ENCODE measurements around the gene IKZF2. TPM values are rescaled to one million over a fixed set of nuclear protein-coding genes. Genes with fewer than 3 reads are reported as not detected.

Gene IKZF2
- total and polyA plus RNA-seq, 10 of the 15 experiments (the other 5 are each of a cell fraction or from before 2014, with no cell fraction given) = 15.2 to 266 (median 87.2) TPM

DNA sequence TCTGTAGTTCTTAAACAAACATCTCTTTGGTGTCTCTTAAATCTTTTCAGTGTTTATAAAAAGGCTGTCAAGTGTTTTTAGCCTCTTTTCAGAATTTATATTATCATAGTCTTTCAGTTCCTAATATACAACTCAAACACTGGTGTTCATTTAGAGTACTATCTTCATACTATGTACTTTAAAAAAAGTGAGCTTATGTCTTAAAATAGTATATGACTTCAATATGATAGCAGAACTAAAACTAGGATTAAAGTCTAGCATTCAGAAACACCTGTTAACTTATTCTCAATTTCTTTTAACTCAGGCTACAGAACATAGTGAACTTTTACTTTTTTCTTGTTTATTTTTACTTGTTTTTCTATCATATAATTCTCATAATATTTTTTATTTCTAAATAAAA, 14.7 kb upstream of the IKZF2 start (continued):
- peak; percentile 59; the same call in 1 of the 2 replicates for TF ChIP-seq ZNF384 (IDR thresholded peaks at IDR 0.05; ENCODE audit: borderline replicate concordance, low read depth, low read length)
- no peak for TF ChIP-seq RFX5 (IDR thresholded peaks at IDR 0.05; ENCODE audit: low read depth, low read length)
- TF ChIP-seq PML (IDR thresholded peaks at IDR 0.05; ENCODE audit: low read length) = no peak
- TF ChIP-seq MYB (IDR thresholded peaks at IDR 0.05; ENCODE audit: borderline replicate concordance, low read depth, low read length) = no peak
- peak; percentile 98 for TF ChIP-seq ATF7 (IDR thresholded peaks at IDR 0.05; ENCODE audit: low read depth)
- TF ChIP-seq, protein P1, sequence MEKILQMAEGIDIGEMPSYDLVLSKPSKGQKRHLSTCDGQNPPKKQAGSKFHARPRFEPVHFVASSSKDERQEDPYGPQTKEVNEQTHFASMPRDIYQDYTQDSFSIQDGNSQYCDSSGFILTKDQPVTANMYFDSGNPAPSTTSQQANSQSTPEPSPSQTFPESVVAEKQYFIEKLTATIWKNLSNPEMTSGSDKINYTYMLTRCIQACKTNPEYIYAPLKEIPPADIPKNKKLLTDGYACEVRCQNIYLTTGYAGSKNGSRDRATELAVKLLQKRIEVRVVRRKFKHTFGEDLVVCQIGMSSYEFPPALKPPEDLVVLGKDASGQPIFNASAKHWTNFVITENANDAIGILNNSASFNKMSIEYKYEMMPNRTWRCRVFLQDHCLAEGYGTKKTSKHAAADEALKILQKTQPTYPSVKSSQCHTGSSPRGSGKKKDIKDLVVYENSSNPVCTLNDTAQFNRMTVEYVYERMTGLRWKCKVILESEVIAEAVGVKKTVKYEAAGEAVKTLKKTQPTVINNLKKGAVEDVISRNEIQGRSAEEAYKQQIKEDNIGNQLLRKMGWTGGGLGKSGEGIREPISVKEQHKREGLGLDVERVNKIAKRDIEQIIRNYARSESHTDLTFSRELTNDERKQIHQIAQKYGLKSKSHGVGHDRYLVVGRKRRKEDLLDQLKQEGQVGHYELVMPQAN (conservative IDR thresholded peaks at IDR 0.05) = no peak
- TF ChIP-seq, protein P2, sequence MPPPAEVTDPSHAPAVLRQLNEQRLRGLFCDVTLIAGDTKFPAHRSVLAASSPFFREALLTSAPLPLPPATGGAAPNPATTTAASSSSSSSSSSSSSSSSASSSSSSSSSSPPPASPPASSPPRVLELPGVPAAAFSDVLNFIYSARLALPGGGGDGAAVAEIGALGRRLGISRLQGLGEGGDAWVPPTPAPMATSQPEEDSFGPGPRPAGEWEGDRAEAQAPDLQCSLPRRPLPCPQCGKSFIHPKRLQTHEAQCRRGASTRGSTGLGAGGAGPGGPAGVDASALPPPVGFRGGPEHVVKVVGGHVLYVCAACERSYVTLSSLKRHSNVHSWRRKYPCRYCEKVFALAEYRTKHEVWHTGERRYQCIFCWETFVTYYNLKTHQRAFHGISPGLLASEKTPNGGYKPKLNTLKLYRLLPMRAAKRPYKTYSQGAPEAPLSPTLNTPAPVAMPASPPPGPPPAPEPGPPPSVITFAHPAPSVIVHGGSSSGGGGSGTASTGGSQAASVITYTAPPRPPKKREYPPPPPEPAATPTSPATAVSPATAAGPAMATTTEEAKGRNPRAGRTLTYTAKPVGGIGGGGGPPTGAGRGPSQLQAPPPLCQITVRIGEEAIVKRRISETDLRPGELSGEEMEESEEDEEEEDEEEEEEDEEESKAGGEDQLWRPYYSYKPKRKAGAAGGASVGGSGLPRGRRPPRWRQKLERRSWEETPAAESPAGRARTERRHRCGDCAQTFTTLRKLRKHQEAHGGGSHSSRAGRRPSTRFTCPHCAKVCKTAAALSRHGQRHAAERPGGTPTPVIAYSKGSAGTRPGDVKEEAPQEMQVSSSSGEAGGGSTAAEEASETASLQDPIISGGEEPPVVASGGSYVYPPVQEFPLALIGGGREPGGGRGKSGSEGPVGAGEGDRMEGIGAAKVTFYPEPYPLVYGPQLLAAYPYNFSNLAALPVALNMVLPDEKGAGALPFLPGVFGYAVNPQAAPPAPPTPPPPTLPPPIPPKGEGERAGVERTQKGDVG (CRISPR knock-in tag; IDR thresholded peaks at IDR 0.05) = no peak
- TF ChIP-seq TCF12 (IDR thresholded peaks at IDR 0.05; ENCODE audit: low read depth, low read length) = no peak
- TF ChIP-seq NRF1 (conservative IDR thresholded peaks at IDR 0.05; ENCODE audit: low read depth, low read length) = no peak
- TF ChIP-seq FOS (IDR thresholded peaks at IDR 0.05; ENCODE audit: borderline replicate concordance, extremely low read depth, insufficient read length) = no peak
- TF ChIP-seq SUPT20H (IDR thresholded peaks at IDR 0.05; ENCODE audit: borderline replicate concordance, control insufficient read depth, low read depth, low read length) = no peak
- peak; percentile 91 for TF ChIP-seq MEF2B (IDR thresholded peaks at IDR 0.05; ENCODE audit: partially characterized antibody, poor library complexity, severe bottlenecking)
- TF ChIP-seq SIN3A (IDR thresholded peaks at IDR 0.05; ENCODE audit: low read depth, low read length) = no peak
- no peak for TF ChIP-seq RAD51 (IDR thresholded peaks at IDR 0.05)
- TF ChIP-seq, protein P3, sequence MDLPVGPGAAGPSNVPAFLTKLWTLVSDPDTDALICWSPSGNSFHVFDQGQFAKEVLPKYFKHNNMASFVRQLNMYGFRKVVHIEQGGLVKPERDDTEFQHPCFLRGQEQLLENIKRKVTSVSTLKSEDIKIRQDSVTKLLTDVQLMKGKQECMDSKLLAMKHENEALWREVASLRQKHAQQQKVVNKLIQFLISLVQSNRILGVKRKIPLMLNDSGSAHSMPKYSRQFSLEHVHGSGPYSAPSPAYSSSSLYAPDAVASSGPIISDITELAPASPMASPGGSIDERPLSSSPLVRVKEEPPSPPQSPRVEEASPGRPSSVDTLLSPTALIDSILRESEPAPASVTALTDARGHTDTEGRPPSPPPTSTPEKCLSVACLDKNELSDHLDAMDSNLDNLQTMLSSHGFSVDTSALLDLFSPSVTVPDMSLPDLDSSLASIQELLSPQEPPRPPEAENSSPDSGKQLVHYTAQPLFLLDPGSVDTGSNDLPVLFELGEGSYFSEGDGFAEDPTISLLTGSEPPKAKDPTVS (IDR thresholded peaks at IDR 0.05; ENCODE audit: low read depth, low read length) = no peak
- TF ChIP-seq MTA2 (IDR thresholded peaks at IDR 0.05; ENCODE audit: low read depth) = 0 out of 2 replicates have a peak, but pooled peaks have one; percentile 64
- TF ChIP-seq ZNF217 (IDR thresholded peaks at IDR 0.05) = no peak
- peak; percentile 95 for TF ChIP-seq NFIC (IDR thresholded peaks at IDR 0.05; ENCODE audit: low read depth, low read length)
- no peak for TF ChIP-seq CHD2 (IDR thresholded peaks at IDR 0.05; ENCODE audit: borderline replicate concordance, low read depth, low read length)
- TF ChIP-seq CHD1 (IDR thresholded peaks at IDR 0.05; ENCODE audit: low read depth, low read length) = no peak
- TF ChIP-seq, protein P4, sequence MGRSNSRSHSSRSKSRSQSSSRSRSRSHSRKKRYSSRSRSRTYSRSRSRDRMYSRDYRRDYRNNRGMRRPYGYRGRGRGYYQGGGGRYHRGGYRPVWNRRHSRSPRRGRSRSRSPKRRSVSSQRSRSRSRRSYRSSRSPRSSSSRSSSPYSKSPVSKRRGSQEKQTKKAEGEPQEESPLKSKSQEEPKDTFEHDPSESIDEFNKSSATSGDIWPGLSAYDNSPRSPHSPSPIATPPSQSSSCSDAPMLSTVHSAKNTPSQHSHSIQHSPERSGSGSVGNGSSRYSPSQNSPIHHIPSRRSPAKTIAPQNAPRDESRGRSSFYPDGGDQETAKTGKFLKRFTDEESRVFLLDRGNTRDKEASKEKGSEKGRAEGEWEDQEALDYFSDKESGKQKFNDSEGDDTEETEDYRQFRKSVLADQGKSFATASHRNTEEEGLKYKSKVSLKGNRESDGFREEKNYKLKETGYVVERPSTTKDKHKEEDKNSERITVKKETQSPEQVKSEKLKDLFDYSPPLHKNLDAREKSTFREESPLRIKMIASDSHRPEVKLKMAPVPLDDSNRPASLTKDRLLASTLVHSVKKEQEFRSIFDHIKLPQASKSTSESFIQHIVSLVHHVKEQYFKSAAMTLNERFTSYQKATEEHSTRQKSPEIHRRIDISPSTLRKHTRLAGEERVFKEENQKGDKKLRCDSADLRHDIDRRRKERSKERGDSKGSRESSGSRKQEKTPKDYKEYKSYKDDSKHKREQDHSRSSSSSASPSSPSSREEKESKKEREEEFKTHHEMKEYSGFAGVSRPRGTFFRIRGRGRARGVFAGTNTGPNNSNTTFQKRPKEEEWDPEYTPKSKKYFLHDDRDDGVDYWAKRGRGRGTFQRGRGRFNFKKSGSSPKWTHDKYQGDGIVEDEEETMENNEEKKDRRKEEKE (IDR thresholded peaks at IDR 0.05) = no peak
- no peak for TF ChIP-seq ZNF274 (IDR thresholded peaks at IDR 0.05; ENCODE audit: insufficient read depth, insufficient read length)
- TF ChIP-seq TAF1 (IDR thresholded peaks at IDR 0.05; ENCODE audit: borderline replicate concordance, low read depth, low read length) = no peak

All from GM12878 (cell line).